NT2/D1 (cell line): ENCODE results near the gene KLF15.

ENCODE experiments used
- DNase-seq: peaks from one replicate; pipeline ENCODE4 v3.0.0-alpha.2; 2011; ENCODE audit warnings: low read depth, low spot score
- H3K27me3 ChIP-seq: 2 replicates; pipeline ENCODE4 v1.6.0; 2011; ENCODE audit warnings: mild to moderate bottlenecking; ENCODE audit not compliant: insufficient read length, insufficient read depth
- H3K36me3 ChIP-seq: 2 replicates; pipeline ENCODE4 v1.6.1; 2011; ENCODE audit warnings: mild to moderate bottlenecking, low read length, mixed read lengths; ENCODE audit not compliant: insufficient read depth, insufficient read length
- H3K4me1 ChIP-seq: 2 replicates; pipeline ENCODE4 v1.5.1; 2011; ENCODE audit not compliant: insufficient read depth, insufficient read length
- H3K4me3 ChIP-seq: 2 replicates; pipeline ENCODE4 v1.5.1; 2011; ENCODE audit warnings: low read depth; ENCODE audit not compliant: insufficient read length
- H3K9ac ChIP-seq: 2 replicates; pipeline ENCODE4 v1.6.0; 2011; ENCODE audit warnings: low read depth; ENCODE audit not compliant: insufficient read length
- H3K9me3 ChIP-seq: 2 replicates; pipeline ENCODE4 v1.5.1; 2011; ENCODE audit warnings: mild to moderate bottlenecking, low read length; ENCODE audit not compliant: insufficient read depth
- SUZ12 ChIP-seq: IDR thresholded peaks from 2 replicates; pipeline ENCODE4 v1.6.1; 2011; ENCODE audit not compliant: insufficient read length, insufficient read depth; ENCODE audit errors: extremely low read depth
- YY1 ChIP-seq: IDR thresholded peaks from 2 replicates; pipeline ENCODE4 v1.6.1; 2011; ENCODE audit not compliant: insufficient read length, insufficient read depth
- ZNF274 ChIP-seq: IDR thresholded peaks from 2 replicates; pipeline ENCODE4 v1.6.1; 2011; ENCODE audit warnings: mild to moderate bottlenecking, low read depth, low read length

Gene KLF15

DNA sequence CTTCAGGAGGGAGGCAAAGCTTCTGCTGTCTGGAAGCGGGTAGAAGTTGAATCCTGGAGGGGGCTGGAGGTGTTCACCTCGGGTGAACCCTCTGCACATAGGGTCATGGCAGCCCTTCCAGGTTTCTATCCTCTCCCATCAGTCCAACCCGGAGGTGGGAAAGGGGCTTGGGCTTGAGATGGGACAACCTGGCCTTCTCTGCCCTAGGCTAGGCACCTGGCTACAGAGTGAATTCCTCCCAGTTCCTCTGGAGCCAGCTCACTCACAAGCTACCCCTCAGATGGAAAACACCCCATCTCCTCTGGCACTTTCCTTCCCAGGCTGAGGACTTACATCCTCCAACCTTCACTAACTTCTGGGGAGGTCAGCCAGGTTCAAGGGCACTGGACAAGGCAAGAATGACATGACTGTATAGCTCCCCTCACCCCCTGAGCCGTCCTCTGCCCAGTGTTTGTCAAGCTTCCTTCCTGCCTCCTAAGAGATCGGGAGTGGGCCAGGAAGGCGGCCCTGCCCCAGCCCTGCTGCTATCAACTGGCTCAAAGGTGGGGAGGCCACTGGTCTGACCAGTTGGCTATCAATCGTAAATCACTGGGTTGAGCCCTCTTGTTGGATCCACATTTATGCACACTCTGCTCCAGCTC, 45.8 kb downstream of the KLF15 start:
- H3K36me3 ChIP-seq: no peaks in the 10 kb centered on the region
- no peak overlapping the region for H3K9ac ChIP-seq
- DNase-seq: no peak
- peaks cover 3% of the 10 kb centered on the region; the same call in 1 of the 2 replicates for H3K9me3 ChIP-seq
- H3K4me3 ChIP-seq: no peak overlapping the region
- peaks cover 6% of the 10 kb centered on the region for H3K4me1 ChIP-seq
- H3K27me3 ChIP-seq: no peaks in the 10 kb centered on the region
- TF ChIP-seq SUZ12 (no peak), ZNF274 (no peak), YY1 (no peak)

DNA sequence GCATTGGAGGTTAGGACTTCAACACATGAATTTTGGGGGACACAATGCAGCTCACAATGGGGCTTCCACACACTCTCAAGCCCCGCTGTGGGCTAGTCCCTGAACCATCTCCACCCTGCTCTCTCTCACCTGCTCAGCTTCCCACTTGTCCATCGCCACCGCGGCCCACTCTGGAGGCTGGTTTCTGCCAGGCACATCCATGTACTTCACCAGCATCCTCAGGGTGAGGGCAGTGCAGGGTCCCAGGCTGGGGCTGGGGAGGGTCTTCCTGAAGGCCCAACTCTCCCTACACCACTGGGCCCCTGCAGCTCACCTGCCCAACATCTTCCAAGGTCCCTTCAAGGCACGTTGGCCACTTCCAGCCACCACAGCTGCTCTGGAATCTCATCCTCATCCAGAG, 46.4 kb downstream of the KLF15 start:
- DNase-seq: no peak
- H3K36me3 ChIP-seq: no peaks in the 10 kb centered on the region
- H3K9me3 ChIP-seq: peaks cover 3% of the 10 kb centered on the region; the same call in 1 of the 2 replicates

DNA sequence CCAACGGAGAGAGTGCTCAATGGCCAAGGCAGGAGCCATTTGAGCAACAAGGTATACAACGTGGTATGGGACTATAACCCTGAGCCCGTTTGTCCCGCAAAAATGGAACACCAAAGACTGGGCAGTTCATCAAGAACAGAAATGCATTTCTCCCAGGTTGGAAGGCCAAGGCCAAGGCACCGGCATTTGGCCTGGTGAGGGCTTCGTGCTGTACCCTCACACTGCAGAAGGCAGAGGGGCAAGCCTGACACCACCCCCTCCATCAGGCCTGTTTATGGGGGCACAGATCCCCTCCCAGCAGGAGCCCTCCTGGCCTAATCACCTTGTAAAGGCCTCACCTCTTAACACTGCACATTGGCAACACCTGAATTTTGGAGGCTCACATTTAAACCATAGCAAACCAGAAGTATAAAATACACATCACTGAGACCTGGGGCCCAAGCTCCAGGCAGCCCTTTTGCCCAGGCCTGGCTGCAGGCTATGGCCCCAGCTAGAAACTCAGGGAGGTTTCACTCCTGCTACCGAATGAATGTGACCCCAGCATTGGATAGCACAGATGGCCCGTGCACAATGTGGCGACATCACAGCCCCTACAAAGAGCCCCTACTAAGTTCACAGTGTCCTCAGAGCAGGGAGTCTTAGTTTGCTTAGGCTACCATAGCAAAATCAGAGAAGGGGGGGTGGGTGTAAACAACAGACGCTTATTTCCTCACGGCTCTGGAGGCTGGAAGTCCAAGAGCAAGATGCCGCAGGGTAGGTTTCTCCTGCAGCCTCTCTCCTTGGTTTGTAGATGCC, 47.1 kb downstream of the KLF15 start:
- H3K36me3 ChIP-seq: no peaks in the 10 kb centered on the region
- no peak for DNase-seq
- no peaks in the 10 kb centered on the region for H3K27me3 ChIP-seq
- H3K9me3 ChIP-seq: peaks cover 3% of the 10 kb centered on the region; the same call in 1 of the 2 replicates
- H3K4me3 ChIP-seq: no peak overlapping the region
- no peaks in the 10 kb centered on the region for H3K4me1 ChIP-seq
- TF ChIP-seq ZNF274 (no peak), SUZ12 (no peak), YY1 (no peak)
- no peak overlapping the region for H3K9ac ChIP-seq

More for the DNA sequence above, 46.4 kb downstream of the KLF15 start:
- TF ChIP-seq SUZ12 (no peak), ZNF274 (no peak), YY1 (no peak)
- Histone ChIP-seq H3K4me1 (peaks cover 2% of the 10 kb centered on the region), H3K4me3 (no peak overlapping the region), H3K27me3 (no peaks in the 10 kb centered on the region), H3K9ac (no peak overlapping the region)

DNA sequence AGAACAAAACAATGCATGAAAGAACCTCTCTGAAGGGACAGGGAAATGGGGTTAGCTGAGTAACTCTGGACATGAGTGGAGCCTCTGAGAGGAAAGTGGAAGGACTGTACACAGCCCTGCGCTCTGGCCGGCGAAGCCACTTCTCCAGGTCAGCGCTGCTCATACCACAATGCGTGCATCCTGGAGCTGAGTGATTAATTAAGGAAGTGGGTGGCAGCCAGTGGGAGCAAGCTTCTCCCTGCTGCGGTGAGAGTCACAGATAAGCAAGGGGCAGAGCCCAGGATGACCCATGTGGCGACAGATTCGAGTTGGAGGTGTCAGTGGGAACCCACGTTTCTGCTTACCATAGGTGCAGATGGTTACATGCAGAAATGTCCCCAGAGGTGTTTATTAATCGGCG, 48.0 kb downstream of the KLF15 start:
- Histone ChIP-seq H3K27me3 (no peaks in the 10 kb centered on the region), H3K9ac (no peak overlapping the region), H3K36me3 (no peaks in the 10 kb centered on the region), H3K4me3 (no peak overlapping the region), H3K4me1 (no peaks in the 10 kb centered on the region), H3K9me3 (peaks cover 7% of the 10 kb centered on the region)
- no peak for DNase-seq
- no peak for TF ChIP-seq ZNF274
- no peak for TF ChIP-seq YY1
- no peak for TF ChIP-seq SUZ12

DNA sequence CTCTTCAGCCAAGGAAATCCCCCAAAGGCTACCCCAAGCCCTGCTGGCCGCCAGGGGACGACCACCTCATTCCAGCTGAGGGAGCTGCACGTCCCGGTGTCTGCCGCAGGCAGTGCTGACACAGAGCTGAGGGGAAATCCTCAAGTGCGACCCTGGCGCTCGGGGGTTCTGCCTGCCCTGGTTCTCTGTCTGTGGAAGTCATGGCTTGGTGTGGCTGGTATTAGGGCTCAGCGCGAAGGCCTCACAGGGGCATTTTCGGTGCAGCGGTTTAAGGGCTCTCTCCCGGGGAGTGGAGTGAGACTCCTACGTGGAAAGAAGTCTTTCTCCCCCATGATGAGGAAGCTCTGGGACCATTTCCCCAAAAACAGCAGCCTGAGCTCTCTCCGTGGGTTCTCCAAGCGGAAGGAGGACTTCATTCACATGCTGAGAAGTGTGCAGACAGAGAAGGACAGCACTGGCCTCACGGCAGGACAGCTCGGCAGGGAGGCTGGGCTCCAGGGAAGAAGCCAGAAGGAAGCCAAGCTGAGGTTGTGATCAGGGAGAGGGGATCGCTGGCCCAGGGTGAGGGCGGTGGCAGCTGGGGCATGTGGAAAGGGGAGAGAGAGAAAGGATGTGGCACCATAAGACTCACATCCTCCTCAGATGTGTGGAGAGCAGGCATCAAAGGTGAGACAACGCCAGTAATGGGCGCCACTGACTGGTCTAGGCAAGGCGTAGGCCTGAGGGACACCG, 48.6 kb downstream of the KLF15 start:
- Histone ChIP-seq H3K4me1 (no peaks in the 10 kb centered on the region), H3K9ac (no peak overlapping the region), H3K4me3 (no peak overlapping the region), H3K9me3 (peaks cover 13% of the 10 kb centered on the region), H3K36me3 (no peaks in the 10 kb centered on the region), H3K27me3 (no peaks in the 10 kb centered on the region)
- no peak for TF ChIP-seq SUZ12
- no peak for TF ChIP-seq ZNF274
- DNase-seq: no peak

DNA sequence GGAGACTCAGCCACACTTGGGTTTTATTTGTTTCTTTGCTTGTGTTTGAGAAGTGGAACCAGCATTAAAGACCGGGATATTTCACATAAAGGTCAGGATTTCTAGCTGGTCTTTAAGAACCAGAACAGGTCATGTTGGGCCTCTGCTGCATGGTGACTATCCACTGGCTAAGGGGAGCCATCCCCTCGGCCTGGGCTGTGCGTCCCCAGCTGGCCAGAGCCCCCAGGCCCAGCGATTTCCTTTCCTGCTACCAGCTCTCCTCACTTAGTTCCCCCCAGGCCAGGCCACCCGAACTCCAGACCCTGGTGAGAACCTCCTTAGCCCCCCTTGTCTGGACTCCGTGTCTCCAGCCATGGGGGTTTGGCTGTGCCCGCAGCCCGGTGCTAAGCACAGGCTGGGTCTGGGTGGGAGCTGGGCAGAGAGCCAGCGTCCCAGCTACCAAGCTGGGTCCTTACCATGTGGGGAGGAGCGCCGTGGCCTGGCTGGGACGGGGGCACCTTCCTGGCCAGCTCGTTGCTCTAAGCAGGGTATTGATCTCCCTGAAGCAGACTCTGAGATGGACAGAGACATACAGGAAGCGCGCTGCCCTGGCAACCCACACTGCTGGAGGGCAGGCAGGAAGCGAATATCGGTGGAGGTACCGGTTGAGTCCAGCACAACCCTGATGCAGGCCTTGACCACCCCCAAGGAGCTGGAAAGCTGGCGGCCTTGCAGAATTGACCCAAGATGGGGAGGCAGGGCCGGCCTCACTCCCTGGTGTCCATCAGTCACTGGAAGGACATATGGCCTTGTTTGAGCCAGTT, 49.4 kb downstream of the KLF15 start:
- Histone ChIP-seq H3K4me1 (no peaks in the 10 kb centered on the region), H3K36me3 (no peaks in the 10 kb centered on the region), H3K9me3 (peaks cover 18% of the 10 kb centered on the region), H3K9ac (no peak overlapping the region), H3K27me3 (no peaks in the 10 kb centered on the region), H3K4me3 (no peak overlapping the region)
- no peak for DNase-seq
- TF ChIP-seq SUZ12 (no peak), YY1 (no peak), ZNF274 (no peak)
